Testis (tissue), 3 donors: ENCODE measurements around the gene DYNAP. TPM values are rescaled to one million over a fixed set of nuclear protein-coding genes. Genes with fewer than 3 reads are reported as not detected.

Experiments used
- DNase-seq: peaks from one replicate; pipeline ENCODE4 v3.0.0-alpha.2; 2019
- H3K27ac ChIP-seq, 2 donors: fragments of 200-600 bp; sonication (generic); one replicate each; pipeline ENCODE4 v1.5.1; 2019
- H3K27me3 ChIP-seq: fragments of 200-600 bp; sonication (generic); one replicate; pipeline ENCODE4 v1.5.1; 2019
- H3K36me3 ChIP-seq: fragments of 200-600 bp; sonication (generic); one replicate; pipeline ENCODE4 v1.5.1; 2017; ENCODE audit warnings: low read depth; ENCODE audit errors: missing control alignments
- H3K4me1 ChIP-seq: fragments of 200-600 bp; sonication (generic); one replicate; pipeline ENCODE4 v1.5.1; 2019
- H3K4me3 ChIP-seq, 2 donors: fragments of 200-600 bp; sonication (generic); one replicate each; pipeline ENCODE4 v1.5.1; 2017 to 2019
- H3K9me3 ChIP-seq: fragments of 200-600 bp; sonication (generic); one replicate; pipeline ENCODE4 v1.5.1; 2017
- POLR2A ChIP-seq: fragments of 450-650 bp; IDR thresholded peaks from one replicate; pipeline ENCODE4 v1.6.1; 2017; ENCODE audit warnings: antibody characterized with exemption, mild to moderate bottlenecking, moderate library complexity
- WGBS, 2 donors: methylation state at CpG; one replicate each; pipeline ENCODE4 v1.1.5; 2018; 5-methylcytosine and 5-hydroxymethylcytosine counted together
- intact Hi-C: fragments of 100-400 bp; cut with DNase I; formaldehyde crosslinking; loops from one replicate; pipeline ENCODE4 v1.15.1; 2023; ENCODE audit warnings: low total_unique reads
- polyA plus RNA-seq: library from polyadenylated mRNA; stranded (reverse); fragments of 350-450 nt; fragmentation: Illumina TruSeq; extraction: RNeasy Lipid Tissue Mini Kit (QIAGEN cat#74804); gene quantifications from one replicate; pipeline ENCODE4 v1.2.3, GENCODE V29; 2014; ENCODE audit warnings: low read depth, low replicate concordance; ENCODE audit not compliant: insufficient read depth
- total RNA-seq, 2 donors: library from RNA; depleted of rRNA; stranded (reverse); fragments of >200 nt; gene quantifications; one replicate each; pipeline ENCODE4 v1.2.3, GENCODE V29; 2016
- TF ChIP-seq, protein P1 (sequence below), 3 experiments: fragments of 450-650 bp in 2 of 3; fragments of 200-600 bp in 1 of 3; sonication (generic) in 1 of 3; IDR thresholded peaks; one replicate each; pipeline ENCODE4 v1.5.1; 2016 to 2019; ENCODE audit warnings: antibody characterized with exemption in 3 of 3, mild to moderate bottlenecking in 2 of 3, moderate library complexity in 1 of 3

DYNAP gene
- total and polyA plus RNA-seq, 3 donors from 2014 or later = 0.24 TPM; not detected in 2

GRCh38 chr18:54626779-54627178, 35.7 kb downstream of the DYNAP start:
- H3K36me3 ChIP-seq = no peaks in the 10 kb centered on the region
- TF ChIP-seq, protein P1, sequence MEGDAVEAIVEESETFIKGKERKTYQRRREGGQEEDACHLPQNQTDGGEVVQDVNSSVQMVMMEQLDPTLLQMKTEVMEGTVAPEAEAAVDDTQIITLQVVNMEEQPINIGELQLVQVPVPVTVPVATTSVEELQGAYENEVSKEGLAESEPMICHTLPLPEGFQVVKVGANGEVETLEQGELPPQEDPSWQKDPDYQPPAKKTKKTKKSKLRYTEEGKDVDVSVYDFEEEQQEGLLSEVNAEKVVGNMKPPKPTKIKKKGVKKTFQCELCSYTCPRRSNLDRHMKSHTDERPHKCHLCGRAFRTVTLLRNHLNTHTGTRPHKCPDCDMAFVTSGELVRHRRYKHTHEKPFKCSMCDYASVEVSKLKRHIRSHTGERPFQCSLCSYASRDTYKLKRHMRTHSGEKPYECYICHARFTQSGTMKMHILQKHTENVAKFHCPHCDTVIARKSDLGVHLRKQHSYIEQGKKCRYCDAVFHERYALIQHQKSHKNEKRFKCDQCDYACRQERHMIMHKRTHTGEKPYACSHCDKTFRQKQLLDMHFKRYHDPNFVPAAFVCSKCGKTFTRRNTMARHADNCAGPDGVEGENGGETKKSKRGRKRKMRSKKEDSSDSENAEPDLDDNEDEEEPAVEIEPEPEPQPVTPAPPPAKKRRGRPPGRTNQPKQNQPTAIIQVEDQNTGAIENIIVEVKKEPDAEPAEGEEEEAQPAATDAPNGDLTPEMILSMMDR (IDR thresholded peaks at IDR 0.05) = no peak
- TF ChIP-seq POLR2A = no peak
- no peak overlapping the region for H3K4me3 ChIP-seq
- H3K27ac ChIP-seq = no peak overlapping the region
- H3K27me3 ChIP-seq = no peaks in the 10 kb centered on the region
- no peak for DNase-seq
- no peaks in the 10 kb centered on the region for H3K9me3 ChIP-seq
- WGBS, 2 donors = 85 to 87% methylated on average over 1 of the region's 1 CpG
- no peaks in the 10 kb centered on the region for H3K4me1 ChIP-seq
- intact Hi-C loops = no loop called here

- intact Hi-C loops = no loop called here
- Histone ChIP-seq H3K9me3 (no peaks in the 10 kb centered on the region), H3K27me3 (no peaks in the 10 kb centered on the region), H3K27ac (no peak overlapping the region), H3K36me3 (no peaks in the 10 kb centered on the region), H3K4me1 (no peaks in the 10 kb centered on the region), H3K4me3 (no peak overlapping the region)
- no peak for TF ChIP-seq POLR2A
- TF ChIP-seq, protein P1 (IDR thresholded peaks at IDR 0.05) = no peak
- DNase-seq = no peak
Observed at GRCh38 chr18:54630963-54631362, 39.9 kb downstream of the DYNAP start.

DNA sequence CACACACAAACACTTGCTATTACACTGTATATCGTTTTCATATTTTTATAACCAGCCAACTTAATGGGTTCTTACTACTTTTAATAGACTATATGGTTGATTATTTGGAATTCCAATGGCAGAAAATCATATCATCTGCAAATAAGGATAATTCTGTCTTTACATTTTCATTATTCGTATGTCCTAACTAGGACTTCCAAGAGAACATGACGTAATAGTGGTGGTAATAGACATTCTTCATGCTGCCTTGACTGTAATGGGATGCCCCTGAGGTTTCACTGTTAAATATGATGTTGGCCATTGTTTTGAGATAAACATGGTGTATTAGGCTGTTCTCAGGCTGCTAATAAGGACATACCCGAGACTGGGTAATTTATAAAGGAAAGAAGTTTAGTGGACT, 45.2 kb downstream of the DYNAP start:
- H3K27me3 ChIP-seq = no peaks in the 10 kb centered on the region
- H3K36me3 ChIP-seq = no peaks in the 10 kb centered on the region
- WGBS, 2 donors = 87 to 91% methylated on average over 4 of the region's 4 CpGs
- no peak for DNase-seq
- no peaks in the 10 kb centered on the region for H3K4me1 ChIP-seq
- no peak overlapping the region for H3K27ac ChIP-seq
- TF ChIP-seq, protein P1 (IDR thresholded peaks at IDR 0.05) = no peak
- TF ChIP-seq POLR2A = no peak
- H3K9me3 ChIP-seq = no peaks in the 10 kb centered on the region
- H3K4me3 ChIP-seq = no peak overlapping the region
- intact Hi-C loops = no loop called here

- H3K4me1 ChIP-seq = no peaks in the 10 kb centered on the region
- no peak for DNase-seq
- intact Hi-C loops = no loop called here
- no peaks in the 10 kb centered on the region for H3K27me3 ChIP-seq
- no peaks in the 10 kb centered on the region for H3K9me3 ChIP-seq
- H3K4me3 ChIP-seq = no peak overlapping the region
- H3K27ac ChIP-seq = no peak overlapping the region
- TF ChIP-seq POLR2A = no peak
- TF ChIP-seq, protein P1 (IDR thresholded peaks at IDR 0.05) = no peak
- H3K36me3 ChIP-seq = no peaks in the 10 kb centered on the region
- WGBS, 2 donors = 72 to 81% methylated on average over 1 of the region's 1 CpG
Observed at GRCh38 chr18:54641734-54642133, 50.7 kb downstream of the DYNAP start.

GRCh38 chr18:54647176-54647575, 56.1 kb downstream of the DYNAP start:
- intact Hi-C loops = no loop called here

More at GRCh38 chr18:54647176-54647575, 56.1 kb downstream of the DYNAP start:
- H3K4me1 ChIP-seq = no peaks in the 10 kb centered on the region
- no peaks in the 10 kb centered on the region for H3K27me3 ChIP-seq
- DNase-seq = no peak
- no peak overlapping the region for H3K4me3 ChIP-seq
- no peaks in the 10 kb centered on the region for H3K36me3 ChIP-seq
- 26 to 27% methylated on average over 2 of the region's 2 CpGs for WGBS, 2 donors
- TF ChIP-seq, protein P1 (IDR thresholded peaks at IDR 0.05) = no peak
- TF ChIP-seq POLR2A = no peak
- no peak overlapping the region for H3K27ac ChIP-seq
- no peaks in the 10 kb centered on the region for H3K9me3 ChIP-seq
